Type B pancreatic cell (in vitro differentiated cells): Measurements from ENCODE around the gene AMIGO1. TPM values are rescaled to one million over a fixed set of nuclear protein-coding genes. Genes with fewer than 3 reads are reported as not detected.

Source experiments
- DNase-seq: peaks from one replicate; pipeline ENCODE4 v3.0.0; 2021; ENCODE audit warnings: mixed read lengths; ENCODE audit not compliant: unreplicated experiment; ENCODE audit errors: extremely low spot score
- H3K27ac Mint-ChIP-seq: 2 replicates; pipeline ENCODE4 v1.8.0; 2021; ENCODE audit warnings: mild to moderate bottlenecking, mixed read lengths
- H3K27me3 Mint-ChIP-seq: 2 replicates; pipeline ENCODE4 v1.8.0; 2021; ENCODE audit warnings: mixed read lengths
- H3K36me3 Mint-ChIP-seq: 2 replicates; pipeline ENCODE4 v1.8.0; 2021; ENCODE audit warnings: mixed read lengths
- H3K4me1 Mint-ChIP-seq: one replicate; pipeline ENCODE4 v1.8.0; 2021; ENCODE audit warnings: mixed read lengths; ENCODE audit not compliant: unreplicated experiment
- H3K4me3 Mint-ChIP-seq: 2 replicates; pipeline ENCODE4 v1.8.0; 2021; ENCODE audit warnings: mild to moderate bottlenecking, mixed read lengths
- H3K9me3 Mint-ChIP-seq: 2 replicates; pipeline ENCODE4 v1.8.0; 2021; ENCODE audit warnings: mixed read lengths
- total RNA-seq: library from RNA; stranded (reverse); gene quantifications from 2 replicates; pipeline ENCODE4 v1.2.1, GENCODE V29; 2021; ENCODE audit warnings: low replicate concordance
- TF ChIP-seq, protein P1 (sequence below): fragments of 200-600 bp; sonication (generic); conservative IDR thresholded peaks from 2 replicates; pipeline ENCODE4 v1.5.0; 2021; ENCODE audit warnings: antibody characterized with exemption, mild to moderate bottlenecking

The AMIGO1 gene
- total RNA-seq, 1 donor from 2014 or later, result 6.1 TPM

DNA sequence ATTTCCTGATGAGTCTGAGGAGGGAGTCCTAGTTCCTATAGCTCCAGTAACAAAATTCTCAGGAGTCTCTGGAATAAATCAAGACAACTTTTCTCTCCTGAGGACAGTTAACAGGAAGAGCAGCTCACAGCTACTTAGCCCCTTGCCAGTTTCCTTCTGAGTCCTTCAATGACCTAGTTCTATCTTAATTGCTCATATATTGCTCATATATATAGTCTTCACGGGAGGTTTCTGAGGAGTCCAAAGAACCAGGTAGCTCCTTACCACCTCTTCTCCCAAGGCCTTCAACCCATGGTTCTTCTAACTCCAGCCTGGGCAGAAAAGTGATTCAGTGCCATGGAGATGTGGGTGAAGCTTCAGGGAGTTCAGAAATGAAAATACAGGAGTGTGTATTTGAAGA lies 4.6 kb downstream of the AMIGO1 start:
- TF ChIP-seq, protein P1, sequence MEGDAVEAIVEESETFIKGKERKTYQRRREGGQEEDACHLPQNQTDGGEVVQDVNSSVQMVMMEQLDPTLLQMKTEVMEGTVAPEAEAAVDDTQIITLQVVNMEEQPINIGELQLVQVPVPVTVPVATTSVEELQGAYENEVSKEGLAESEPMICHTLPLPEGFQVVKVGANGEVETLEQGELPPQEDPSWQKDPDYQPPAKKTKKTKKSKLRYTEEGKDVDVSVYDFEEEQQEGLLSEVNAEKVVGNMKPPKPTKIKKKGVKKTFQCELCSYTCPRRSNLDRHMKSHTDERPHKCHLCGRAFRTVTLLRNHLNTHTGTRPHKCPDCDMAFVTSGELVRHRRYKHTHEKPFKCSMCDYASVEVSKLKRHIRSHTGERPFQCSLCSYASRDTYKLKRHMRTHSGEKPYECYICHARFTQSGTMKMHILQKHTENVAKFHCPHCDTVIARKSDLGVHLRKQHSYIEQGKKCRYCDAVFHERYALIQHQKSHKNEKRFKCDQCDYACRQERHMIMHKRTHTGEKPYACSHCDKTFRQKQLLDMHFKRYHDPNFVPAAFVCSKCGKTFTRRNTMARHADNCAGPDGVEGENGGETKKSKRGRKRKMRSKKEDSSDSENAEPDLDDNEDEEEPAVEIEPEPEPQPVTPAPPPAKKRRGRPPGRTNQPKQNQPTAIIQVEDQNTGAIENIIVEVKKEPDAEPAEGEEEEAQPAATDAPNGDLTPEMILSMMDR, result no peak
- Mint-ChIP-seq H3K4me1 (peaks cover 36% of the 10 kb centered on the region), H3K36me3 (no peaks in the 10 kb centered on the region), H3K4me3 (no peak overlapping the region), H3K27ac (no peak overlapping the region), H3K9me3 (no peaks in the 10 kb centered on the region), H3K27me3 (peaks cover 12% of the 10 kb centered on the region)
- DNase-seq, result no peak

DNA sequence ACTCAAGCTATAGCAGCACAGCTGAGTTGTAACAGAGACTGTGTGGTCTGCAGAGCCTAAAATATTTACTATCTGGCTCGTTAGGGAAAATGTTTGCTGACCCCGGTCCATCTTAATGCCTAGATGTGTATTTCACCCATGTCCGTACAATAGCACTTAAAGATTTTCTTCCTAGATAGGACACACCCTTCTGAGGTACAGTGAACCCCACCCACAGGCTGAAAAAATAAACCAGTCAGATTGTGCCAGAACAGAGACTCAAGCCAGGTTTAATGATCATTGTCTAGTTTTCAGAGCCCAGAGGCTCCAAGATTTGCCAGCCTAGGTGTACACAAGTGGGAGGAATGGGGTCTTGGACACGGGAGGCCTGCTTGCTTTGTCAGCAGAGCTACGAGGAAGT lies 5.6 kb downstream of the AMIGO1 start:
- DNase-seq, result no peak
- Mint-ChIP-seq H3K4me3 (no peak overlapping the region), H3K27me3 (peaks cover 8% of the 10 kb centered on the region), H3K4me1 (peaks cover 38% of the 10 kb centered on the region), H3K27ac (no peak overlapping the region), H3K36me3 (no peaks in the 10 kb centered on the region), H3K9me3 (no peaks in the 10 kb centered on the region)
- TF ChIP-seq, protein P1, result no peak

DNA sequence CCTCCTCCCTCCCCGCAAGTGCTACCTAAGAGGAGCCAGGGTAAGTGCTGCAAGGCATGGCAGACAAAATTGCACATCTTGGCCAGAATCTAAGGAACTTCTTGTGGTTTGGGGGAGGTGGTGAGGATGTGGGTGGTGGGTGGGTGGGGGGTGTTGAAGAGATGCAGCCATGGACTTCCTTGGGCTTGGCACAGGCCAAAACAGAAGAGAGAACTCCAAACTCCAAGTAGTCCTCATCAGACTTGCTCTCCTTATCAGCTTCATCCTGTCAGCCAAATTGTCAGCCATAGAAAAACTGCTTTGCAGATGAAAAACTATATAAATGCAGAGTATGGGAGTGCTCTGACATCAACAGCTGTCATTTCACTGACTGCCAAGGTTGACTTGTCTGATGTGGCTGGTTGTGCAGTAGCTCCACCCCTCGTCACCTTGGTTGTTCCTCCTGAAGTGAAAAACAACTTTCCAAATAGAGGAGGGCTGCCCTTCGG lies 7.1 kb downstream of the AMIGO1 start:
- TF ChIP-seq, protein P1, result no peak
- Mint-ChIP-seq H3K27me3 (no peaks in the 10 kb centered on the region), H3K4me1 (peaks cover 31% of the 10 kb centered on the region), H3K27ac (peak overlapping the region; percentile 77), H3K4me3 (no peak overlapping the region), H3K36me3 (no peaks in the 10 kb centered on the region), H3K9me3 (no peaks in the 10 kb centered on the region)
- no peak for DNase-seq

DNA sequence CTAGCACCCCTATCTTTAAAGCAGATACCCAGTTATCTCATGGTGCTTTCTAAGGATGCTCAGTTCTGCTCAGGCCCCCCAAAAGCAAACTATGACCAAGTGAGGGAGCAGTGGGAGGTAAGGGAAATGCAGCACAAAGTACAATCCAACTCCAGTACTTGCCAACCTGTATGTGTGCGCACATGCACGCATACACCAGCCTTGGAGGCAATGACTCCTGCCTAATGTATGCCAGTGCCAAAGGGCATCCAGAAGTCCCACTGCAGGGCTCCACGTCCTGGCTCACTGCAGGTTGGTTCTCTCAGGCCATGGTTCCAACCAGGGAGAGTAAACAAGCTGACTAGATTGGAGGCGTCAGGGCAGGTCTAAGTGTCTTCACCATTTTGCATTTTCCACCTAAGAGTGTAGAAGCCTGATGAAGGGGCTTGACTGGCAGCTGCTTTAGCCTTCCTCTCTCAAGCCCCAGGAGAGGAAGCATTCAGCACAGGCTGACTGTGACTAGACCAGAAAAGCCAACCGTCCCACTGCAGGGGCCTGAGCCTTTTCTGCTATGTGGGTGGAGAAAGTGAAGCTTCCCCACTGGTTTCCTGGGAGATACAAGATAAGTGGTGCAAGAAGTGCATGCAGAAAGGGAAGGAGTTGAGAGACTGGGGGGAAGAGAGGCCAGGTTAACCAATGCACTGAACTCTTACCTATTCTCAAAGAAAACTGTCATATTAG lies 7.7 kb downstream of the AMIGO1 start:
- H3K4me1 Mint-ChIP-seq, result peaks cover 31% of the 10 kb centered on the region
- H3K27me3 Mint-ChIP-seq, result no peaks in the 10 kb centered on the region
- H3K4me3 Mint-ChIP-seq, result no peak overlapping the region
- H3K27ac Mint-ChIP-seq, result no peak overlapping the region
- no peak for DNase-seq
- TF ChIP-seq, protein P1, result no peak
- H3K36me3 Mint-ChIP-seq, result no peaks in the 10 kb centered on the region
- no peaks in the 10 kb centered on the region for H3K9me3 Mint-ChIP-seq

DNA sequence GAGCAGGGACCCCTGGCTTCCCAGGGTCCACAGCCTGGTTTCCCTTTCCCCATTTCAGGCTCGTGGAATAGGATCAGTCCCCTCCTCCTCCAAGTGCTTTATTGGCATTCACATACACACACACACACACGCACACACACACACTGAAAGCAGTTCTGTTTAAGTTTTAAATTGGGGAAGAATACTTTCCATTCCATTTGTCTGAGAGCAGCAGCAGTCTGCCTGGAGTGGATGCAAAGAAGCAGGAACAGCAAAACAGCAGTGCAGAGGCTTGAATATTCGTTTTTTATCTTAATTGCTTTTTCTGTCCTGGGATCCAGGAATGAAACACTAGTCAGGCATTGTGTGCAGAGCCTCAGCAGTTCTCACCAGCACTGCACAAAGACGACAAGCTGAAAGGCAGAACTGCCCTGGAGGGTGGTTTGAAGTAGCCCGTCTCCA lies 8.6 kb downstream of the AMIGO1 start:
- Mint-ChIP-seq H3K4me1 (peaks cover 31% of the 10 kb centered on the region), H3K27me3 (no peaks in the 10 kb centered on the region), H3K27ac (peak overlapping the region; percentile 21), H3K9me3 (no peaks in the 10 kb centered on the region), H3K4me3 (no peak overlapping the region), H3K36me3 (no peaks in the 10 kb centered on the region)
- TF ChIP-seq, protein P1, result no peak
- no peak for DNase-seq
